HepG2 (cell line): Measurements from ENCODE around the gene ART3. TPM values are rescaled to one million over a fixed set of nuclear protein-coding genes. Genes with fewer than 3 reads are reported as not detected.

Experiments
- SRSF9 ChIP-seq: fragments of 200-400 bp; formaldehyde crosslinking; IDR thresholded peaks from 2 replicates; pipeline ENCODE4 v1.6.1; 2018; ENCODE audit warnings: borderline replicate concordance, mild to moderate bottlenecking, low read depth, low read length; ENCODE audit not compliant: insufficient read depth, poor library complexity, severe bottlenecking
- TAF1 ChIP-seq: sonication (generic); formaldehyde crosslinking; IDR thresholded peaks from 2 replicates; pipeline ENCODE4 v1.4.0; 2020; ENCODE audit warnings: missing genetic modification reagents
- YY1 ChIP-seq: IDR thresholded peaks from 2 replicates; pipeline ENCODE4 v1.6.1; 2011; ENCODE audit warnings: low read length, low read depth, moderate library complexity, mild to moderate bottlenecking; ENCODE audit not compliant: insufficient read depth, insufficient replicate concordance
- ZNF775 ChIP-seq: sonication (generic); formaldehyde crosslinking; IDR thresholded peaks from 2 replicates; pipeline ENCODE4 v1.4.0; 2020; ENCODE audit warnings: missing genetic modification reagents, mild to moderate bottlenecking, moderate library complexity, borderline replicate concordance
- ZSCAN31 ChIP-seq: sonication (generic); formaldehyde crosslinking; IDR thresholded peaks from 2 replicates; pipeline ENCODE4 v1.5.0; 2020; ENCODE audit warnings: low read depth, mild to moderate bottlenecking, missing genetic modification reagents
- polyA plus RNA-seq, 8 experiments: library from polyadenylated mRNA; depleted of rRNA in 3 of 8; stranded (reverse) in 7 of 8; unstranded in 1 of 8; fragments of >200 nt; fragmentation: Illumina TruSeq in 4 of 8; extraction: Trizol in 4 of 8; gene quantifications; 2 replicates each; pipeline versions ENCODE4 v1.2.1 to v1.2.3, GENCODE V29; 2011 to 2016; ENCODE audit warnings: low read depth in 4 of 8, missing spikeins in 1 of 8, mixed read lengths in 1 of 8; ENCODE audit not compliant: insufficient read depth in 1 of 8
- total RNA-seq, 5 experiments: library from RNA; depleted of rRNA; stranded (reverse); fragments of >200 nt; fragmentation: Illumina TruSeq; extraction: Trizol; gene quantifications; 2 replicates each; pipeline ENCODE4 v1.2.3, GENCODE V29; 2016; ENCODE audit warnings: low read depth in 1 of 5
- TF ChIP-seq, protein P1 (sequence below): sonication (generic); formaldehyde crosslinking; IDR thresholded peaks from 2 replicates; pipeline ENCODE4 v1.5.0; 2020; ENCODE audit warnings: mild to moderate bottlenecking, missing genetic modification reagents, borderline replicate concordance
- TF ChIP-seq, protein P2 (sequence below): sonication (generic); formaldehyde crosslinking; IDR thresholded peaks from 2 replicates; pipeline ENCODE4 v1.9.0; 2021; ENCODE audit warnings: missing genetic modification reagents, borderline replicate concordance
- TF ChIP-seq, protein P3 (sequence below): sonication (generic); formaldehyde crosslinking; IDR thresholded peaks from 2 replicates; pipeline ENCODE4 v1.4.0; 2020; ENCODE audit warnings: missing genetic modification reagents, borderline replicate concordance
- TF ChIP-seq, protein P4 (sequence below): sonication (generic); formaldehyde crosslinking; IDR thresholded peaks from 2 replicates; pipeline ENCODE4 v1.5.0; 2020; ENCODE audit warnings: mild to moderate bottlenecking, missing genetic modification reagents, borderline replicate concordance

Gene ART3
- total and polyA plus RNA-seq, 2 of the 13 experiments (the other 11 are each of a cell fraction or from before 2014, with no cell fraction given) = not detected

DNA sequence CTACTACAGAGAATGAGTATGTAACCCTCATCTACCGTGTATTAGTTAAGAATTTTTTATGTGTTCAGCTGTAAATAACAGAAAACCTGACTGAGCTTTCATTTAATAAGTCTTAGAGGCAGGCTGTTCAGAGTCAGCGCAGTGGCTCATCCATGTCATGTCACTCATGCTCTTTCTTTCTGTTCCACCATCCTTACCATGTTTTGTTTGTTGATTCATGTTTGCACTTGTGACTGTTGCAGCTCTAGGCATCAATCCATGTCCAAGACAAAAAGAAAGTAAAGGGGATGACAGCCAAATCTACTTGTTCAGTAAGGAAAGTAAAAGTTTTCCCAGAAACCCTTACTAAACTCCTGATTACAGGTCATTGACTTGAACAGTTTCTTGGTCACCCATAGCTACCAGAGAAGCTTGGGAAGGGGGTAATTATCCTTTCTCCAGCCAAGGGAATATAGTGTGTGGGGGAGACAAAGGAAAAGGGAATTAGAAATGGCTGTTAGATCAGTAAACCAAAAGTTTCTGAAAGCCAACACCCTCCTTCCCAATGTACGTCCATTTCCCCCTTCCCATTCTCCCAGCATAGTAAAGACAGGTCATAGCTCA is 9.0 kb downstream of the ART3 start (continued):
- TF ChIP-seq, protein P1, sequence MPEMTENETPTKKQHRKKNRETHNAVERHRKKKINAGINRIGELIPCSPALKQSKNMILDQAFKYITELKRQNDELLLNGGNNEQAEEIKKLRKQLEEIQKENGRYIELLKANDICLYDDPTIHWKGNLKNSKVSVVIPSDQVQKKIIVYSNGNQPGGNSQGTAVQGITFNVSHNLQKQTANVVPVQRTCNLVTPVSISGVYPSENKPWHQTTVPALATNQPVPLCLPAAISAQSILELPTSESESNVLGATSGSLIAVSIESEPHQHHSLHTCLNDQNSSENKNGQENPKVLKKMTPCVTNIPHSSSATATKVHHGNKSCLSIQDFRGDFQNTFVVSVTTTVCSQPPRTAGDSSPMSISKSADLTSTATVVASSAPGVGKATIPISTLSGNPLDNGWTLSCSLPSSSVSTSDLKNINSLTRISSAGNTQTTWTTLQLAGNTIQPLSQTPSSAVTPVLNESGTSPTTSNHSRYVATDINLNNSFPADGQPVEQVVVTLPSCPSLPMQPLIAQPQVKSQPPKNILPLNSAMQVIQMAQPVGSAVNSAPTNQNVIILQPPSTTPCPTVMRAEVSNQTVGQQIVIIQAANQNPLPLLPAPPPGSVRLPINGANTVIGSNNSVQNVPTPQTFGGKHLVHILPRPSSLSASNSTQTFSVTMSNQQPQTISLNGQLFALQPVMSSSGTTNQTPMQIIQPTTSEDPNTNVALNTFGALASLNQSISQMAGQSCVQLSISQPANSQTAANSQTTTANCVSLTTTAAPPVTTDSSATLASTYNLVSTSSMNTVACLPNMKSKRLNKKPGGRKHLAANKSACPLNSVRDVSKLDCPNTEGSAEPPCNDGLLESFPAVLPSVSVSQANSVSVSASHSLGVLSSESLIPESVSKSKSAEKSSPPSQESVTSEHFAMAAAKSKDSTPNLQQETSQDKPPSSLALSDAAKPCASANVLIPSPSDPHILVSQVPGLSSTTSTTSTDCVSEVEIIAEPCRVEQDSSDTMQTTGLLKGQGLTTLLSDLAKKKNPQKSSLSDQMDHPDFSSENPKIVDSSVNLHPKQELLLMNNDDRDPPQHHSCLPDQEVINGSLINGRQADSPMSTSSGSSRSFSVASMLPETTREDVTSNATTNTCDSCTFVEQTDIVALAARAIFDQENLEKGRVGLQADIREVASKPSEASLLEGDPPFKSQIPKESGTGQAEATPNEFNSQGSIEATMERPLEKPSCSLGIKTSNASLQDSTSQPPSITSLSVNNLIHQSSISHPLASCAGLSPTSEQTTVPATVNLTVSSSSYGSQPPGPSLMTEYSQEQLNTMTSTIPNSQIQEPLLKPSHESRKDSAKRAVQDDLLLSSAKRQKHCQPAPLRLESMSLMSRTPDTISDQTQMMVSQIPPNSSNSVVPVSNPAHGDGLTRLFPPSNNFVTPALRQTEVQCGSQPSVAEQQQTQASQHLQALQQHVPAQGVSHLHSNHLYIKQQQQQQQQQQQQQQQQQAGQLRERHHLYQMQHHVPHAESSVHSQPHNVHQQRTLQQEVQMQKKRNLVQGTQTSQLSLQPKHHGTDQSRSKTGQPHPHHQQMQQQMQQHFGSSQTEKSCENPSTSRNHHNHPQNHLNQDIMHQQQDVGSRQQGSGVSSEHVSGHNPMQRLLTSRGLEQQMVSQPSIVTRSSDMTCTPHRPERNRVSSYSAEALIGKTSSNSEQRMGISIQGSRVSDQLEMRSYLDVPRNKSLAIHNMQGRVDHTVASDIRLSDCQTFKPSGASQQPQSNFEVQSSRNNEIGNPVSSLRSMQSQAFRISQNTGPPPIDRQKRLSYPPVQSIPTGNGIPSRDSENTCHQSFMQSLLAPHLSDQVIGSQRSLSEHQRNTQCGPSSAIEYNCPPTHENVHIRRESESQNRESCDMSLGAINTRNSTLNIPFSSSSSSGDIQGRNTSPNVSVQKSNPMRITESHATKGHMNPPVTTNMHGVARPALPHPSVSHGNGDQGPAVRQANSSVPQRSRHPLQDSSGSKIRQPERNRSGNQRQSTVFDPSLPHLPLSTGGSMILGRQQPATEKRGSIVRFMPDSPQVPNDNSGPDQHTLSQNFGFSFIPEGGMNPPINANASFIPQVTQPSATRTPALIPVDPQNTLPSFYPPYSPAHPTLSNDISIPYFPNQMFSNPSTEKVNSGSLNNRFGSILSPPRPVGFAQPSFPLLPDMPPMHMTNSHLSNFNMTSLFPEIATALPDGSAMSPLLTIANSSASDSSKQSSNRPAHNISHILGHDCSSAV (CRISPR knock-in tag) = no peak
- TF ChIP-seq, protein P2, sequence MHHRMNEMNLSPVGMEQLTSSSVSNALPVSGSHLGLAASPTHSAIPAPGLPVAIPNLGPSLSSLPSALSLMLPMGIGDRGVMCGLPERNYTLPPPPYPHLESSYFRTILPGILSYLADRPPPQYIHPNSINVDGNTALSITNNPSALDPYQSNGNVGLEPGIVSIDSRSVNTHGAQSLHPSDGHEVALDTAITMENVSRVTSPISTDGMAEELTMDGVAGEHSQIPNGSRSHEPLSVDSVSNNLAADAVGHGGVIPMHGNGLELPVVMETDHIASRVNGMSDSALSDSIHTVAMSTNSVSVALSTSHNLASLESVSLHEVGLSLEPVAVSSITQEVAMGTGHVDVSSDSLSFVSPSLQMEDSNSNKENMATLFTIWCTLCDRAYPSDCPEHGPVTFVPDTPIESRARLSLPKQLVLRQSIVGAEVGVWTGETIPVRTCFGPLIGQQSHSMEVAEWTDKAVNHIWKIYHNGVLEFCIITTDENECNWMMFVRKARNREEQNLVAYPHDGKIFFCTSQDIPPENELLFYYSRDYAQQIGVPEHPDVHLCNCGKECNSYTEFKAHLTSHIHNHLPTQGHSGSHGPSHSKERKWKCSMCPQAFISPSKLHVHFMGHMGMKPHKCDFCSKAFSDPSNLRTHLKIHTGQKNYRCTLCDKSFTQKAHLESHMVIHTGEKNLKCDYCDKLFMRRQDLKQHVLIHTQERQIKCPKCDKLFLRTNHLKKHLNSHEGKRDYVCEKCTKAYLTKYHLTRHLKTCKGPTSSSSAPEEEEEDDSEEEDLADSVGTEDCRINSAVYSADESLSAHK = no peak
- TF ChIP-seq YY1 (no peak), TAF1 (CRISPR knock-in tag) (no peak), SRSF9 (no peak), ZNF775 (CRISPR knock-in tag) (no peak), ZSCAN31 (no peak)
- TF ChIP-seq, protein P3, sequence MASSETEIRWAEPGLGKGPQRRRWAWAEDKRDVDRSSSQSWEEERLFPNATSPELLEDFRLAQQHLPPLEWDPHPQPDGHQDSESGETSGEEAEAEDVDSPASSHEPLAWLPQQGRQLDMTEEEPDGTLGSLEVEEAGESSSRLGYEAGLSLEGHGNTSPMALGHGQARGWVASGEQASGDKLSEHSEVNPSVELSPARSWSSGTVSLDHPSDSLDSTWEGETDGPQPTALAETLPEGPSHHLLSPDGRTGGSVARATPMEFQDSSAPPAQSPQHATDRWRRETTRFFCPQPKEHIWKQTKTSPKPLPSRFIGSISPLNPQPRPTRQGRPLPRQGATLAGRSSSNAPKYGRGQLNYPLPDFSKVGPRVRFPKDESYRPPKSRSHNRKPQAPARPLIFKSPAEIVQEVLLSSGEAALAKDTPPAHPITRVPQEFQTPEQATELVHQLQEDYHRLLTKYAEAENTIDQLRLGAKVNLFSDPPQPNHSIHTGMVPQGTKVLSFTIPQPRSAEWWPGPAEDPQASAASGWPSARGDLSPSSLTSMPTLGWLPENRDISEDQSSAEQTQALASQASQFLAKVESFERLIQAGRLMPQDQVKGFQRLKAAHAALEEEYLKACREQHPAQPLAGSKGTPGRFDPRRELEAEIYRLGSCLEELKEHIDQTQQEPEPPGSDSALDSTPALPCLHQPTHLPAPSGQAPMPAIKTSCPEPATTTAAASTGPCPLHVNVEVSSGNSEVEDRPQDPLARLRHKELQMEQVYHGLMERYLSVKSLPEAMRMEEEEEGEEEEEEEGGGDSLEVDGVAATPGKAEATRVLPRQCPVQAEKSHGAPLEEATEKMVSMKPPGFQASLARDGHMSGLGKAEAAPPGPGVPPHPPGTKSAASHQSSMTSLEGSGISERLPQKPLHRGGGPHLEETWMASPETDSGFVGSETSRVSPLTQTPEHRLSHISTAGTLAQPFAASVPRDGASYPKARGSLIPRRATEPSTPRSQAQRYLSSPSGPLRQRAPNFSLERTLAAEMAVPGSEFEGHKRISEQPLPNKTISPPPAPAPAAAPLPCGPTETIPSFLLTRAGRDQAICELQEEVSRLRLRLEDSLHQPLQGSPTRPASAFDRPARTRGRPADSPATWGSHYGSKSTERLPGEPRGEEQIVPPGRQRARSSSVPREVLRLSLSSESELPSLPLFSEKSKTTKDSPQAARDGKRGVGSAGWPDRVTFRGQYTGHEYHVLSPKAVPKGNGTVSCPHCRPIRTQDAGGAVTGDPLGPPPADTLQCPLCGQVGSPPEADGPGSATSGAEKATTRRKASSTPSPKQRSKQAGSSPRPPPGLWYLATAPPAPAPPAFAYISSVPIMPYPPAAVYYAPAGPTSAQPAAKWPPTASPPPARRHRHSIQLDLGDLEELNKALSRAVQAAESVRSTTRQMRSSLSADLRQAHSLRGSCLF (CRISPR knock-in tag) = no peak
- TF ChIP-seq, protein P4, sequence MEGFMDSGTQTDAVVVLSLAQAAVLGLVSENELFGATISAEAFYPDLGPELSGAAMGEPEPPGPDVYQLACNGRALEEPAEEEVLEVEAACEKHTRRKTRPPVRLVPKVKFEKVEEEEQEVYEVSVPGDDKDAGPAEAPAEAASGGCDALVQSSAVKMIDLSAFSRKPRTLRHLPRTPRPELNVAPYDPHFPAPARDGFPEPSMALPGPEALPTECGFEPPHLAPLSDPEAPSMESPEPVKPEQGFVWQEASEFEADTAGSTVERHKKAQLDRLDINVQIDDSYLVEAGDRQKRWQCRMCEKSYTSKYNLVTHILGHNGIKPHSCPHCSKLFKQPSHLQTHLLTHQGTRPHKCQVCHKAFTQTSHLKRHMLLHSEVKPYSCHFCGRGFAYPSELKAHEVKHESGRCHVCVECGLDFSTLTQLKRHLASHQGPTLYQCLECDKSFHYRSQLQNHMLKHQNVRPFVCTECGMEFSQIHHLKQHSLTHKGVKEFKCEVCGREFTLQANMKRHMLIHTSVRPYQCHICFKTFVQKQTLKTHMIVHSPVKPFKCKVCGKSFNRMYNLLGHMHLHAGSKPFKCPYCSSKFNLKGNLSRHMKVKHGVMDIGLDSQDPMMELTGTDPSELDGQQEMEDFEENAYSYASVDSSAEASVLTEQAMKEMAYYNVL (CRISPR knock-in tag) = no peak
